ENCODE measurements around the gene PIK3R3.

PIK3R3 gene

GRCh38 chr1:46026531-46026930 lies 105.9 kb downstream of the PIK3R3 start:
- H3K27me3 Mint-ChIP-seq, result no peaks in the 10 kb centered on the region
- DNase-seq, result no peak
- H3K27ac Mint-ChIP-seq, result no peak overlapping the region
- no peak for ATAC-seq (replicated peaks)
- no peaks in the 10 kb centered on the region for H3K9me3 Mint-ChIP-seq
- no peak overlapping the region for H3K4me3 Mint-ChIP-seq
- H3K4me1 Mint-ChIP-seq, result no peaks in the 10 kb centered on the region
- peaks cover 10 to 30% of the 10 kb centered on the region in 2 donors for H3K36me3 Mint-ChIP-seq

- no peak for ATAC-seq (replicated peaks)
- H3K4me3 Mint-ChIP-seq, result no peak overlapping the region
Observed at GRCh38 chr1:46021046-46021996, 111.1 kb downstream of the PIK3R3 start.

DNA sequence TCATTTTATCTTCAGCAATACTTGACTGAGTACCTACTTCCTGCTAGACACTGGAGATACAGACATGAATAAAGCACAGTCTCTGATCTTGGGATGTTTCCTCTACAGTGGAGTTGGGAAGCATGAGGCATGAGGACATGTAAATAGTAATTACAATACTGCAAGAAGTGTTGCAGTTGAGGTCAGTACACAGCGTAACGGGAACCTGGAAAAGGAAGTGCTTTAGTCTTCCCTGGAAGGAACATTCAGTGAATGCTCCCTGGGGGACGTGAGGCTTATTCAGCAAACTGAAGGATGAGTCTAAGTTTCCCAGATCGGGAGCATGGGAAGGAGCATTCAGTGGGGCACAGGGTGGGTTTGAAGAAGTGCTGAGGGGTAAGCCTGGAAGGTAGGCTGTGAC lies 112.4 kb downstream of the PIK3R3 start:
- peaks cover 6 to 14% of the 10 kb centered on the region in 2 donors for H3K36me3 Mint-ChIP-seq
- no peaks in the 10 kb centered on the region for H3K4me1 Mint-ChIP-seq
- DNase-seq (no peak), ATAC-seq (replicated peaks) (no peak)
- no peaks in the 10 kb centered on the region for H3K27me3 Mint-ChIP-seq
- no peak overlapping the region for H3K4me3 Mint-ChIP-seq
- no peaks in the 10 kb centered on the region for H3K9me3 Mint-ChIP-seq
- H3K27ac Mint-ChIP-seq, result no peak overlapping the region

More at GRCh38 chr1:46021046-46021996, 111.1 kb downstream of the PIK3R3 start:
- no peaks in the 10 kb centered on the region for H3K4me1 Mint-ChIP-seq
- peaks cover 6 to 10% of the 10 kb centered on the region in 2 donors for H3K36me3 Mint-ChIP-seq
- no peaks in the 10 kb centered on the region for H3K27me3 Mint-ChIP-seq
- DNase-seq, result no peak
- H3K27ac Mint-ChIP-seq, result no peak overlapping the region
- no peaks in the 10 kb centered on the region for H3K9me3 Mint-ChIP-seq

DNA sequence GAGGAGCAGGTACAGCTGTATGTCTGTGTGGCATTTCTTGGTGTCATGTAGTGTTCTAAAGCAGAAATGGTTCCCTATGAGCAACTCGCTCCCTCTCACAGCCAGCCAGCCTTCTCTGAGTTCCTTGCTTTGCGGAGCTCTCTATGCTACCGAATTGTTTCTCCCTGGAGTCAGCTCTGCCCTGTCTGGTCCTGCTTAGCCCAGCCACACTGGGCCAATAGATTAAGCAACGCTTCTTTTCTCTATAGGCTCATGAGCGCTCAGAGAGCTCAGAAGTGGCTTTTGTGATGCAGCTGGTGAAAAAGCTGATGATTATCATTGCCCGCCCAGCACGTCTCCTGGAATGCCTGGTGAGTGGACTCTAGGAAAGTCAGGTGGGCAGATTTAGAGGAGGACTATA lies 113.1 kb downstream of the PIK3R3 start:
- Mint-ChIP-seq H3K27me3 (no peaks in the 10 kb centered on the region), H3K36me3 (peaks cover 5 to 9% of the 10 kb centered on the region in 2 donors), H3K4me1 (no peaks in the 10 kb centered on the region), H3K4me3 (no peak overlapping the region), H3K27ac (no peak overlapping the region), H3K9me3 (no peaks in the 10 kb centered on the region)
- ATAC-seq (replicated peaks) (no peak), DNase-seq (no peak)

GRCh38 chr1:46017876-46018503 lies 114.4 kb downstream of the PIK3R3 start:
- H3K27ac Mint-ChIP-seq, result no peak overlapping the region
- ATAC-seq (replicated peaks) (peak; percentile 58 to 62), DNase-seq (no peak)
- H3K9me3 Mint-ChIP-seq, result no peaks in the 10 kb centered on the region
- H3K27me3 Mint-ChIP-seq, result no peaks in the 10 kb centered on the region
- H3K36me3 Mint-ChIP-seq, result peaks cover 2 to 7% of the 10 kb centered on the region in 2 donors
- no peak overlapping the region for H3K4me3 Mint-ChIP-seq
- H3K4me1 Mint-ChIP-seq, result no peaks in the 10 kb centered on the region

DNA sequence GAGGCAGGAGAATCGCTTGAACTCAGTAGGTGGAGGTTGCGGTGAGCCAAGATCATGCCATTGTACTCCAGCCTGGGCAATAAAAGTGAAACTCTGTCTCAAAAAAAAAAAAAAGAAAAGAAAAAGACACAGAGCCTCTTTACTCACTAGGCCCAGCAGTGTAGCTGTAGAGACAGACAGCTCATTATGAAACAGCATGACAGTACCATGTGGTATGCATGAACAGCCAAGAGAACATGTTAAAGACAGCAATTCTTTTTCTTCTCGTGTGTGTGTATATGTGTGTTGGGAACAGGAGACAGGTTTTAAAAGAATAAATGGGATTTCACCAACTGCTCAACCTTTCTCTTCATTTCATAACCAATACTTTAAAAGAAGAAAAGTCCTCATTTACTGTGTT lies 118.8 kb downstream of the PIK3R3 start:
- H3K27me3 Mint-ChIP-seq, result no peaks in the 10 kb centered on the region
- ATAC-seq (replicated peaks) (no peak), DNase-seq (no peak)
- peaks cover 10 to 24% of the 10 kb centered on the region in 2 donors for H3K36me3 Mint-ChIP-seq
- no peaks in the 10 kb centered on the region for H3K4me1 Mint-ChIP-seq
- H3K9me3 Mint-ChIP-seq, result no peaks in the 10 kb centered on the region
- no peak overlapping the region for H3K4me3 Mint-ChIP-seq
- no peak overlapping the region for H3K27ac Mint-ChIP-seq

DNA sequence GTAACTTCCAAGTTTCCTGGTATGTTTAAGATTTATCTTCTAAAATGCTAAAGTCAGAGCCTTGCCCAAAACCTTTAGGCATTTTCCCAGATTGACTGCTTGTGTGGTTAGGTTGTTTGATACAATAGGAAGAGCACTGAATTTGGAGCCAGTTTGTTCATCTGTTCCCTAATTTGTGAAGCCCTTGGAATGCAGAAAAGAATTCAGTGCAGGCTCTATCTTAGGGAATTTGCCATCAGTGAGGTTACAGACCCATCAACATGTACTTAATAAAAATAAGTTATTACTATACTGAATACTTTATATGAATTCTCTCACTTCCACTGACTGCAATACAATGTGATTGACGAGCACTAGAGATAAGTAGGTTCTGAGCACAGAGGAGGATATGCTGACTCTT lies 120.2 kb downstream of the PIK3R3 start:
- Mint-ChIP-seq H3K36me3 (peaks cover 21 to 38% of the 10 kb centered on the region in 2 donors), H3K27ac (no peak overlapping the region), H3K27me3 (no peaks in the 10 kb centered on the region), H3K4me1 (no peaks in the 10 kb centered on the region), H3K9me3 (no peaks in the 10 kb centered on the region), H3K4me3 (no peak overlapping the region)
- ATAC-seq (replicated peaks), result no peak
- no peak for DNase-seq

GRCh38 chr1:46011121-46011695 lies 121.2 kb downstream of the PIK3R3 start:
- Mint-ChIP-seq H3K4me3 (no peak overlapping the region), H3K4me1 (no peaks in the 10 kb centered on the region)

DNA sequence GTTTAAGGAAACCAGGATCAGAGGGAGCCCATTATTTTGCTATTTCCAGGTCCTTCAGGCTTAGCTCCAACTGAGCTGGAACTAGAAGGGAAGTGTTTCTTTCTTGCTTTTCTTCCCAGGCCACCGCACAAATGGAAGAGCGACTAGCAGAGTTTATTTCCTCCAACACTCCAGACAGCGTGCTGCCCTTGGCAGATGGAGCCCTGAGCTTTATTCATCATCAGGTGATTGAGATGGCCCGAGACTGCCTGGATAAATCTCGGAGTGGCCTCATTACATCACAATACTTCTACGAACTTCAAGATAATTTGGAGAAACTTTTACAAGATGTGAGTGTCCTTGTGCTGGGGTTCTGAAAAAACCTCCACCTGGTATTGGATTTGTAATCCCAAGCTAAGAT lies 121.8 kb downstream of the PIK3R3 start:
- no peak overlapping the region for H3K27ac Mint-ChIP-seq
- H3K4me1 Mint-ChIP-seq, result no peaks in the 10 kb centered on the region
- DNase-seq, result no peak
- no peak for ATAC-seq (replicated peaks)
- H3K36me3 Mint-ChIP-seq, result peaks cover 31 to 43% of the 10 kb centered on the region in 2 donors
- H3K9me3 Mint-ChIP-seq, result no peaks in the 10 kb centered on the region
- H3K4me3 Mint-ChIP-seq, result no peak overlapping the region
- H3K27me3 Mint-ChIP-seq, result no peaks in the 10 kb centered on the region

More at GRCh38 chr1:46011121-46011695, 121.2 kb downstream of the PIK3R3 start:
- no peak for DNase-seq
- H3K27me3 Mint-ChIP-seq, result no peaks in the 10 kb centered on the region
- H3K27ac Mint-ChIP-seq, result no peak overlapping the region
- peaks cover 29 to 43% of the 10 kb centered on the region in 2 donors for H3K36me3 Mint-ChIP-seq
- no peaks in the 10 kb centered on the region for H3K9me3 Mint-ChIP-seq
- no peak for ATAC-seq (replicated peaks)

DNA sequence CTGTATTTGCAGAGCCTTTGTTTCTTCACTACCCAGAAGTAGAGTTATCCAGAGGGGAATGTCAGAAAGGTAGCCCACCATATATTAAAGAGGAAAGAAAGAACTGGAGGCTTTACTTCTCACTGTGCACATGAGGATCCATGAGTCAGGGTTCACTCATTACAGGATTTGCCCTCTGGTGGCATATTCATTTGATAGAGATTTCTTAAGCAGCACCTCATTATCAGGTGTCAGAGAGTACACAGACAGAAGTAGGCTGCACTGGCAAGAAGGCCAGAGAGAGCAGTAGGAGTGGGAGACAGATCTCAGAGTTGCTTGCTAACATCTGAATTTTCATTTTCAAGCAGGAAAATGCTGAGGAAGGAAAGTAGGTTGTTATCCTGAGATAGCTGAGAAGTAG lies 123.8 kb downstream of the PIK3R3 start:
- no peak for DNase-seq

GRCh38 chr1:46005594-46005993 lies 126.8 kb downstream of the PIK3R3 start:
- peaks cover 28 to 45% of the 10 kb centered on the region in 2 donors for H3K36me3 Mint-ChIP-seq
- H3K4me1 Mint-ChIP-seq, result no peaks in the 10 kb centered on the region
- H3K27ac Mint-ChIP-seq, result no peak overlapping the region
- no peaks in the 10 kb centered on the region for H3K9me3 Mint-ChIP-seq
- ATAC-seq (replicated peaks), result no peak
- no peaks in the 10 kb centered on the region for H3K27me3 Mint-ChIP-seq
- no peak for DNase-seq
- H3K4me3 Mint-ChIP-seq, result no peak overlapping the region

More for the DNA sequence above, 123.8 kb downstream of the PIK3R3 start:
- Mint-ChIP-seq H3K36me3 (peaks cover 33 to 49% of the 10 kb centered on the region in 2 donors), H3K4me1 (no peaks in the 10 kb centered on the region), H3K4me3 (no peak overlapping the region), H3K9me3 (no peaks in the 10 kb centered on the region), H3K27me3 (no peaks in the 10 kb centered on the region), H3K27ac (no peak overlapping the region)
- ATAC-seq (replicated peaks), result no peak

- H3K36me3 Mint-ChIP-seq, result peaks cover 31 to 46% of the 10 kb centered on the region in 2 donors
- DNase-seq (no peak), ATAC-seq (replicated peaks) (no peak)
- no peaks in the 10 kb centered on the region for H3K9me3 Mint-ChIP-seq
- no peak overlapping the region for H3K4me3 Mint-ChIP-seq
- H3K27ac Mint-ChIP-seq, result no peak overlapping the region
- no peaks in the 10 kb centered on the region for H3K27me3 Mint-ChIP-seq
- H3K4me1 Mint-ChIP-seq, result no peaks in the 10 kb centered on the region
Observed at GRCh38 chr1:46004492-46004891, 127.9 kb downstream of the PIK3R3 start.

DNA sequence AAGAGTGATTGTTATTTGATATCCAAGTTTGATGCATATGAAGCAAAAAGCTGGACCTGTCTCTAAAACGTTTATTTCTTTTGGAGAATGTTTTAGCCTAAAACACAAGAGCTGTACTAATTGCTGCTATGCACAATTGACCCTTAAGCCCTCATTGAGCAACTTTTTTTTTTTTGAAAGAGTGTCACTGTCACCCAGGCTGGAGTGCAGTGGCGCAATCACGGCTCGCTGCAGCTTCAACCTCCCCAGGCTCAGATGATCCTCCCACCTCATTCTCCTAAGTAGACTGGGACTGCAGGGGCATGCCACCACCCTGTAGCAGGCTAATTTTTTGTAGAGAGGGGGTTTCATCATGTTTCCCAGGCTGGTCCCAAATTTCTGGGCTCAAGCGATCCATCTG lies 129.1 kb downstream of the PIK3R3 start:
- Mint-ChIP-seq H3K4me3 (no peak overlapping the region), H3K9me3 (no peaks in the 10 kb centered on the region), H3K27ac (no peak overlapping the region), H3K4me1 (no peaks in the 10 kb centered on the region), H3K27me3 (no peaks in the 10 kb centered on the region), H3K36me3 (peaks cover 28 to 40% of the 10 kb centered on the region in 2 donors)
- no peak for DNase-seq
- ATAC-seq (replicated peaks), result no peak

DNA sequence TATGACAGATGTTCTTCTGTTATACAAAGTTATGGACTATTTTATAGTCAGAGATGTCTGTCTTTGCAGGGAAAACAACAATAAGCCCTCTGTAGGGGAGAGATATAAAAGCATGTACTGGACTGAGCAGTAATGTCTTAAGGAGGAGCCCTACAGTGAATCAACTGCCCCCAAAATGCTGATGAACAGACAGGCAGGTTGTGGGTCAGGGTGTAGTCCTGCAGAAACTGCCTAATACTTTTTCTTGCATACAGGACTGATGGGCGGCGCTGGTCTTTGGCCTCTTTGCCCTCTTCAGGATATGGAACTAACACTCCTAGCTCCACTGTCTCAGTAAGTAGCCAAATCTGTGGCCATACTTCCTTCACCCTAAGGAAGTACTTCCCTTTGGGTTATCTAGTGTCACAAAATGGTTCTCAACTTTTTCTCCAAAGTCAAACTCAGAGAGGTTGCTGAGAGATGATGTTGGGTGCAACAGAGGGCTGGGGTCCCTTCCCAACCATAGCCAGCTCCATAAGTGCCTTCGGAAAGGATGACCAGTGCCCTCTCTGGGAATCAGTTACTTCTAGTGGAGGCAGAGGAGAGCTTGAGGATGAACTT lies 129.8 kb downstream of the PIK3R3 start:
- Mint-ChIP-seq H3K36me3 (peaks cover 23 to 33% of the 10 kb centered on the region in 2 donors), H3K4me3 (no peak overlapping the region), H3K4me1 (no peaks in the 10 kb centered on the region), H3K27ac (no peak overlapping the region), H3K9me3 (no peaks in the 10 kb centered on the region), H3K27me3 (no peaks in the 10 kb centered on the region)
- ATAC-seq (replicated peaks) (no peak), DNase-seq (no peak)
